ENCODE measurements around the gene ACOX3.

GRCh38 chr4:8477676-8478075 is 37.2 kb upstream of the ACOX3 start:
- no peak for TF ChIP-seq GABPA (IDR thresholded peaks at IDR 0.05; ENCODE audit: borderline replicate concordance, insufficient read depth, low read length)
- no peak for TF ChIP-seq EP300 (IDR thresholded peaks at IDR 0.05; ENCODE audit: borderline replicate concordance in 1 of 2, low read depth in 2 of 2, low read length in 2 of 2)
- no peak for TF ChIP-seq RAD21 (IDR thresholded peaks at IDR 0.05 in 1 of 2, conservative IDR thresholded peaks at IDR 0.05 in 1 of 2; ENCODE audit: low read depth in 2 of 2, low read length in 2 of 2)
- TF ChIP-seq USF2 (IDR thresholded peaks at IDR 0.05; ENCODE audit: low read length) = no peak
- TF ChIP-seq, protein P1, sequence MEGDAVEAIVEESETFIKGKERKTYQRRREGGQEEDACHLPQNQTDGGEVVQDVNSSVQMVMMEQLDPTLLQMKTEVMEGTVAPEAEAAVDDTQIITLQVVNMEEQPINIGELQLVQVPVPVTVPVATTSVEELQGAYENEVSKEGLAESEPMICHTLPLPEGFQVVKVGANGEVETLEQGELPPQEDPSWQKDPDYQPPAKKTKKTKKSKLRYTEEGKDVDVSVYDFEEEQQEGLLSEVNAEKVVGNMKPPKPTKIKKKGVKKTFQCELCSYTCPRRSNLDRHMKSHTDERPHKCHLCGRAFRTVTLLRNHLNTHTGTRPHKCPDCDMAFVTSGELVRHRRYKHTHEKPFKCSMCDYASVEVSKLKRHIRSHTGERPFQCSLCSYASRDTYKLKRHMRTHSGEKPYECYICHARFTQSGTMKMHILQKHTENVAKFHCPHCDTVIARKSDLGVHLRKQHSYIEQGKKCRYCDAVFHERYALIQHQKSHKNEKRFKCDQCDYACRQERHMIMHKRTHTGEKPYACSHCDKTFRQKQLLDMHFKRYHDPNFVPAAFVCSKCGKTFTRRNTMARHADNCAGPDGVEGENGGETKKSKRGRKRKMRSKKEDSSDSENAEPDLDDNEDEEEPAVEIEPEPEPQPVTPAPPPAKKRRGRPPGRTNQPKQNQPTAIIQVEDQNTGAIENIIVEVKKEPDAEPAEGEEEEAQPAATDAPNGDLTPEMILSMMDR (IDR thresholded peaks at IDR 0.05; ENCODE audit: control extremely low read depth in 1 of 3, insufficient read depth in 1 of 3, low read depth in 1 of 3, low read length in 3 of 3) = no peak
- no peak for TF ChIP-seq SRF (IDR thresholded peaks at IDR 0.05; ENCODE audit: low read depth, low read length)
- no peak for TF ChIP-seq POLR2AphosphoS5 (IDR thresholded peaks at IDR 0.05; ENCODE audit: low read depth, low read length)
